A549 (cell line): ENCODE results near the gene NPY2R. TPM values are rescaled to one million over a fixed set of nuclear protein-coding genes. Genes with fewer than 3 reads are reported as not detected.

Source experiments
- ATAC-seq, 2 experiments: fragments of 200-7000 bp in 1 of 2; fragments of >200 bp in 1 of 2; cut with Nextera tagmentation in 1 of 2; cut with Tn5 transposase in 1 of 2; 3 replicates each; pipeline versions ENCODE4 v1.8.0 to v1.9.1; 2018 to 2020; ENCODE audit warnings: mild to moderate bottlenecking in 1 of 2, moderate library complexity in 1 of 2
- CTCF ChIA-PET: fragments of 300-600 bp; sonication (Branson Sonifier 250); formaldehyde crosslinking; extraction: SDS; loops from one replicate; lab custom pipeline; 2021; ENCODE audit warnings: antibody characterized with exemption, inconsistent platforms; lab: Yijun Ruan, JAX
- POLR2A ChIA-PET: fragments of 350-600 bp; formaldehyde crosslinking; extraction: SDS; loops from one replicate; lab custom pipeline; 2021; ENCODE audit warnings: antibody characterized with exemption, inconsistent platforms; lab: Yijun Ruan, JAX
- DNase-seq, 2 experiments: peaks; one replicate each; pipeline versions ENCODE4 v3.0.0 to v3.0.0-alpha.2; 2011 to 2016; ENCODE audit warnings: low read depth in 1 of 2, low spot score in 1 of 2
- FAIRE-seq: peaks from 2 replicates; lab custom pipeline; 2011; peaks lifted over from hg19 to GRCh38; lab: Jason Lieb, UNC
- H3K27ac ChIP-seq, 2 experiments: fragments of >200 bp; sonication (Bioruptor Twin); formaldehyde crosslinking; 3 replicates each; pipeline ENCODE4 v1.5.1; 2016 to 2017
- H3K4me1 ChIP-seq: fragments of >200 bp; sonication (Bioruptor Twin); formaldehyde crosslinking; 3 replicates; pipeline ENCODE4 v1.6.1; 2016
- H3K4me2 ChIP-seq: fragments of >200 bp; sonication (Bioruptor Twin); formaldehyde crosslinking; 3 replicates; pipeline ENCODE4 v1.6.1; 2016
- H3K4me3 ChIP-seq: fragments of >200 bp; sonication (Bioruptor Twin); formaldehyde crosslinking; 3 replicates; pipeline ENCODE4 v1.5.1; 2016
- H3K9me3 ChIP-seq: fragments of >200 bp; sonication (Bioruptor Twin); formaldehyde crosslinking; 3 replicates; pipeline ENCODE4 v1.6.1; 2016
- BHLHE40 ChIP-seq: IDR thresholded peaks from 2 replicates; pipeline ENCODE4 v1.6.1; 2012; ENCODE audit warnings: low read depth, low read length, inconsistent platforms
- CBX8 ChIP-seq: fragments of 200-600 bp; sonication (generic); IDR thresholded peaks from 2 replicates; pipeline ENCODE4 v1.6.1; 2016
- CEBPB ChIP-seq, 2 experiments: fragments of >200 bp in 1 of 2; sonication (Bioruptor Twin) in 1 of 2; formaldehyde crosslinking in 1 of 2; IDR thresholded peaks; 2 replicates each; pipeline ENCODE4 v1.6.1; 2012 to 2016
- CHD4 ChIP-seq: fragments of 200-600 bp; sonication (generic); IDR thresholded peaks from 2 replicates; pipeline ENCODE4 v1.6.1; 2016; ENCODE audit warnings: antibody characterized with exemption, mild to moderate bottlenecking, borderline replicate concordance
- CTCF ChIP-seq: fragments of >200 bp; sonication (Bioruptor Twin); formaldehyde crosslinking; IDR thresholded peaks from 3 replicates; pipeline ENCODE4 v1.5.1; 2016
- EHF ChIP-seq: fragments of 250-450 bp; sonication (Bioruptor Pico); IDR thresholded peaks from 2 replicates; pipeline ENCODE4 v1.5.0; 2020; ENCODE audit warnings: mild to moderate bottlenecking
- ESRRA ChIP-seq: fragments of 150-350 bp; IDR thresholded peaks from 2 replicates; pipeline ENCODE4 v1.6.1; 2014; ENCODE audit warnings: mild to moderate bottlenecking, low read length, borderline replicate concordance
- FOSB ChIP-seq: fragments of 250-450 bp; sonication (Bioruptor Pico); IDR thresholded peaks from 2 replicates; pipeline ENCODE4 v1.5.0; 2020; ENCODE audit warnings: mild to moderate bottlenecking, moderate library complexity
- FOSL2 ChIP-seq, 2 experiments: fragments of 450-650 bp in 1 of 2; fragments of >200 bp in 1 of 2; sonication (Bioruptor Twin) in 1 of 2; formaldehyde crosslinking; IDR thresholded peaks; 2 replicates each; pipeline versions ENCODE4 v1.5.0 to v1.6.1; 2016 to 2020; ENCODE audit warnings: mild to moderate bottlenecking in 1 of 2, moderate library complexity in 1 of 2
- HOXA7 ChIP-seq: fragments of 250-450 bp; sonication (Bioruptor Pico); IDR thresholded peaks from 2 replicates; pipeline ENCODE4 v1.5.0; 2020; ENCODE audit warnings: mild to moderate bottlenecking, moderate library complexity
- HOXB13 ChIP-seq: fragments of 250-450 bp; sonication (Bioruptor Pico); IDR thresholded peaks from 2 replicates; pipeline ENCODE4 v1.5.0; 2020; ENCODE audit warnings: low read depth, mild to moderate bottlenecking, moderate library complexity
- JUN ChIP-seq, 2 experiments: fragments of >200 bp; sonication (Bioruptor Twin); formaldehyde crosslinking; IDR thresholded peaks; 2 replicates in 1 of 2; 3 replicates in 1 of 2; pipeline ENCODE4 v1.6.1; 2016 to 2017
- JUNB ChIP-seq: fragments of >200 bp; sonication (Bioruptor Twin); formaldehyde crosslinking; IDR thresholded peaks from 2 replicates; pipeline ENCODE4 v1.6.1; 2016
- KDM1A ChIP-seq: fragments of 200-600 bp; sonication (generic); IDR thresholded peaks from 2 replicates; pipeline ENCODE4 v1.6.1; 2016; ENCODE audit warnings: low read depth, mild to moderate bottlenecking
- MAFK ChIP-seq: fragments of 450-650 bp; IDR thresholded peaks from 2 replicates; pipeline ENCODE4 v1.6.1; 2014; ENCODE audit not compliant: partially characterized antibody
- MAX ChIP-seq: IDR thresholded peaks from 2 replicates; pipeline ENCODE4 v1.6.1; 2012
- MAZ ChIP-seq: fragments of 150-350 bp; IDR thresholded peaks from 2 replicates; pipeline ENCODE4 v1.6.1; 2014; ENCODE audit warnings: antibody characterized with exemption, low read depth, low read length, borderline replicate concordance
- NR3C1 ChIP-seq: fragments of >200 bp; sonication (Bioruptor Twin); formaldehyde crosslinking; IDR thresholded peaks from 3 replicates; pipeline ENCODE4 v1.6.1; 2017
- RNF2 ChIP-seq: fragments of 200-600 bp; sonication (generic); IDR thresholded peaks from 2 replicates; pipeline ENCODE4 v1.6.1; 2016; ENCODE audit warnings: low read depth, mild to moderate bottlenecking, antibody characterized with exemption, moderate library complexity, borderline replicate concordance
- SMC3 ChIP-seq: fragments of >200 bp; sonication (Bioruptor Twin); formaldehyde crosslinking; IDR thresholded peaks from 3 replicates; pipeline ENCODE4 v1.6.1; 2018; ENCODE audit warnings: inconsistent platforms
- WGBS: methylation state at CpG from one replicate; pipeline ENCODE4 v1.1.6; 2017; ENCODE audit errors: missing lambda C conversion rate; 5-methylcytosine and 5-hydroxymethylcytosine counted together
- polyA plus RNA-seq, 4 experiments: library from polyadenylated mRNA; depleted of rRNA in 3 of 4; stranded (reverse); fragments of >200 nt; fragmentation: RNase III in 1 of 4; extraction: RNeasy Plus Mini Kit Qiagen cat#74134 plus additional on column Dnase treatment in 1 of 4; gene quantifications; 2 replicates in 3 of 4; 3 replicates in 1 of 4; pipeline ENCODE4 v1.2.3, GENCODE V29; 2011 to 2017
- TF ChIP-seq, protein P1 (sequence below): fragments of 450-650 bp; IDR thresholded peaks from 2 replicates; pipeline ENCODE4 v1.6.1; 2014; ENCODE audit warnings: antibody characterized with exemption
- TF ChIP-seq, protein P2 (sequence below): fragments of 250-450 bp; sonication (Bioruptor Pico); IDR thresholded peaks from 2 replicates; pipeline ENCODE4 v1.5.0; 2020; ENCODE audit warnings: low read depth, mild to moderate bottlenecking, moderate library complexity

The NPY2R gene
- polyA plus RNA-seq, 2 of the 4 experiments (the other 2 are of a cell fraction): 0.05 to 0.26 TPM

DNA sequence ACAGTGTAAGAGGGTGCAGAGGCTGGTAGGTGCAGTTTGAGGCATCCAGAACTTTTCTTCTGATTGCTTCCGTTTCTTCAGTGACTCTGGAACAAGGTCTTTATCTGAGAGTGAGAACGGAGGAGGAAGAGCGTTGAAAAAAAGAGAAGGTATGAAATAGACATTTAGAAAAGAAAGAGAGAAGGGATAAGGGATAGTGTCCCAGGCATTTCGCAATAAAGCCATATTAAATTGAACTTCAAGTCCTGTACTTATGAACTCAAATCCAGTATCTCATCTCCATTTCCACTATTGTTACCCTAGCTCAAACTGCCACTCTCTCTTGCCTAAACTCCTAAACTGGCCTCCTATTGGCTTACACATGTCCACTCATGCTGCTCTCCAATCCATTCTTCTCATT, 36.7 kb downstream of the NPY2R start:
- CTCF ChIA-PET: no interaction called here
- Histone ChIP-seq H3K9me3 (no peaks in the 10 kb centered on the region), H3K4me1 (no peaks in the 10 kb centered on the region), H3K4me3 (no peak overlapping the region), H3K27ac (no peak overlapping the region), H3K4me2 (no peak overlapping the region)
- DNase-seq (no peak), ATAC-seq (no peak), FAIRE-seq (no peak)
- WGBS: 52% methylated on average over 4 of the region's 4 CpGs
- POLR2A ChIA-PET: no interaction called here
- TF ChIP-seq CEBPB (IDR thresholded peaks at IDR 0.05) (peak; percentile 30 to 39; a peak in 2 of 4 replicates), HOXA7 (no peak)

DNA sequence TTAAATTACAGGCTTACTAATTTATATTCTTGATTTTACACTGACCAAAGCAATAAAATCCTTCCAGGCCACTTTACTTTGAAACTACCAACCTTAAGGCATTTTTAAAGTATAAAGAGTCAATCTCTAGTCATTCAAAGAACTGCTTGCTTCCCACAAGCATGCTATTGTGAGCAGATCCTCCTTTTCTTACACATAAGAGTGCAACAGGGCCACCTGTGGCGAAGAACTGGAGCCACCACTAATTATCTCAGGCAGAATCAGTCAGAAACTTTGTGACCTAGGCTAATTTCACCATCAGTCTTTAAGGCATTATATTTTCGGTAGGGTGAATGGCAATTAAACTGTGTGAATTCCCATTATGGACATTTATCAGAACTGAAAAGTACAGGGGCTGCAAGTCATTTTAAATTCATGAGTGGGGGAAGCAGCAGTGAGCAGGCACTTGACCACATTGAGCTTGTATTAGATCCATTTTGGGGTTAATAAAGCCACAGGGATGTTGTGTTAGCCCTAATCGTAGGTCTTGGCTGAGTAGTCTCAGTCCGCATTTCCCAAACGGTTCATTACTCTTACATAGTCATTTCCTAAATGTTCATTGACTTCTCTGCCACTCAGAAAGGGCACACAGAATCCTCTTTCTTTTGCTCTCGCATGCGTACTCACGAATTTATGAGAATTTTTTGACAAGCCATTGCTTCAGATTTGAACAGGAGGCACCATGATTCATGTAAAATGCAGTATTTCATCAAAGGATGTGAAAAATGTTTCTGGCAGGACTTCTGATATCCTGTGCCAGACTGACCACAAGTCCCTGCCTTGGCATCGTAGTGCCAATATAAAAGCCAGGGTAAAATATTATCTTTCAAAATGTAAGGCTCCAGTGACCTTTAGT, 39.8 kb downstream of the NPY2R start:
- no peaks in the 10 kb centered on the region for H3K9me3 ChIP-seq
- no peak overlapping the region for H3K27ac ChIP-seq
- WGBS: 53% methylated on average over 9 of the region's 9 CpGs
- TF ChIP-seq, protein P1, sequence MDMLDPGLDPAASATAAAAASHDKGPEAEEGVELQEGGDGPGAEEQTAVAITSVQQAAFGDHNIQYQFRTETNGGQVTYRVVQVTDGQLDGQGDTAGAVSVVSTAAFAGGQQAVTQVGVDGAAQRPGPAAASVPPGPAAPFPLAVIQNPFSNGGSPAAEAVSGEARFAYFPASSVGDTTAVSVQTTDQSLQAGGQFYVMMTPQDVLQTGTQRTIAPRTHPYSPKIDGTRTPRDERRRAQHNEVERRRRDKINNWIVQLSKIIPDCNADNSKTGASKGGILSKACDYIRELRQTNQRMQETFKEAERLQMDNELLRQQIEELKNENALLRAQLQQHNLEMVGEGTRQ: no peak
- TF ChIP-seq ESRRA (no peak), RNF2 (no peak), CHD4 (no peak), FOSB (CRISPR knock-in tag) (no peak), SMC3 (no peak), FOSL2 (IDR thresholded peaks at IDR 0.05) (no peak), FOSL2 (CRISPR knock-in tag; IDR thresholded peaks at IDR 0.05) (no peak), EHF (CRISPR knock-in tag) (no peak), NR3C1 (no peak), MAFK (no peak), BHLHE40 (no peak), JUNB (no peak), CBX8 (no peak), CTCF (no peak), MAX (no peak), MAZ (no peak), HOXB13 (CRISPR knock-in tag) (no peak), JUN (IDR thresholded peaks at IDR 0.05) (no peak), KDM1A (no peak)
- TF ChIP-seq, protein P2, sequence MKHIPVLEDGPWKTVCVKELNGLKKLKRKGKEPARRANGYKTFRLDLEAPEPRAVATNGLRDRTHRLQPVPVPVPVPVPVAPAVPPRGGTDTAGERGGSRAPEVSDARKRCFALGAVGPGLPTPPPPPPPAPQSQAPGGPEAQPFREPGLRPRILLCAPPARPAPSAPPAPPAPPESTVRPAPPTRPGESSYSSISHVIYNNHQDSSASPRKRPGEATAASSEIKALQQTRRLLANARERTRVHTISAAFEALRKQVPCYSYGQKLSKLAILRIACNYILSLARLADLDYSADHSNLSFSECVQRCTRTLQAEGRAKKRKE (CRISPR knock-in tag): no peak
- DNase-seq (no peak), FAIRE-seq (no peak), ATAC-seq (no peak)
- ChIA-PET POLR2A (no interaction called here), CTCF (no interaction called here)
- no peaks in the 10 kb centered on the region for H3K4me1 ChIP-seq
- H3K4me2 ChIP-seq: 0 out of 3 replicates have a peak overlapping the region, but pooled peaks have one; percentile 3
- no peak overlapping the region for H3K4me3 ChIP-seq
